ENCODE data around the gene PIGT. TPM values are rescaled to one million over a fixed set of nuclear protein-coding genes. Genes with fewer than 3 reads are reported as not detected.

PIGT gene
- total and polyA plus RNA-seq, 2 experiments from 2014 or later: 48.4 to 63.1 TPM

- no peak for ATAC-seq
- H3K4me2 ChIP-seq: peak within 1 kb of the TSS; percentile 97
- peaks cover 28% of the 10 kb centered on the region for H3K27me3 Mint-ChIP-seq (ENCODE audit: insufficient read depth, low read depth, poor library complexity)
- no peaks in the 10 kb centered on the region; the same call in 1 of the 2 replicates for H4K20me1 ChIP-seq (replicated peaks; ENCODE audit: insufficient read depth)
- H3K9me2 ChIP-seq (ENCODE audit: insufficient read depth): no peaks in the 10 kb centered on the region
- H3K9me3 Mint-ChIP-seq: no peaks in the 10 kb centered on the region
- peaks cover 21% of the 10 kb centered on the region for H3K36me3 Mint-ChIP-seq (ENCODE audit: low read depth)
- peak within 1 kb of the TSS; percentile 86 for H3K4me3 Mint-ChIP-seq
- H3K27ac Mint-ChIP-seq: no peak within 1 kb of the TSS
- H3K27ac ChIP-seq (ENCODE audit: low read depth): no peak within 1 kb of the TSS
- H3K4me1 ChIP-seq (ENCODE audit: insufficient read depth): peaks cover 11% of the 10 kb centered on the region; the same call in 1 of the 2 replicates
- no peak for DNase-seq (ENCODE audit: low spot score)
- peaks cover 8% of the 10 kb centered on the region for H3K36me3 ChIP-seq (ENCODE audit: insufficient read depth)
- peaks cover 36% of the 10 kb centered on the region for H3K27me3 ChIP-seq (ENCODE audit: insufficient read depth)
- H3K79me2 ChIP-seq (replicated peaks; ENCODE audit: insufficient read depth): peaks cover 9% of the 10 kb centered on the region
- H3F3A ChIP-seq (replicated peaks; ENCODE audit: low read depth): peaks cover 11% of the 10 kb centered on the region; the same call in 1 of the 2 replicates
- TF ChIP-seq REST (IDR thresholded peaks at IDR 0.05; ENCODE audit: unreplicated experiment): no peak
- no peak for TF ChIP-seq POLR2AphosphoS5 (IDR thresholded peaks at IDR 0.05; ENCODE audit: low read depth)
- no peak for TF ChIP-seq EZH2 (IDR thresholded peaks at IDR 0.05; ENCODE audit: low read depth, unreplicated experiment)
- no peak for TF ChIP-seq CREB1 (CRISPR knock-in tag; IDR thresholded peaks at IDR 0.05; ENCODE audit: low read depth)
- no peak for TF ChIP-seq ZNF114 (CRISPR knock-in tag; IDR thresholded peaks at IDR 0.05)
- TF ChIP-seq ZNF331 (CRISPR knock-in tag; IDR thresholded peaks at IDR 0.05; ENCODE audit: low read depth): no peak
- no peak for TF ChIP-seq ZNF462 (CRISPR knock-in tag; IDR thresholded peaks at IDR 0.05)
- TF ChIP-seq JUNB (IDR thresholded peaks at IDR 0.05; ENCODE audit: unreplicated experiment): no peak
- TF ChIP-seq EZH2phosphoT487 (IDR thresholded peaks at IDR 0.05; ENCODE audit: unreplicated experiment): no peak
- no peak for TF ChIP-seq CTCF (conservative IDR thresholded peaks at IDR 0.05; ENCODE audit: low read depth in 2 of 2)
- no peak for TF ChIP-seq NANOG (IDR thresholded peaks at IDR 0.05; ENCODE audit: borderline replicate concordance)
- TF ChIP-seq STAT1 (IDR thresholded peaks at IDR 0.05; ENCODE audit: unreplicated experiment): no peak
- TF ChIP-seq ETS1 (IDR thresholded peaks at IDR 0.05): no peak
- peak within 1 kb of the TSS; percentile 95 for H3K4me3 ChIP-seq
- H3K4me1 Mint-ChIP-seq: peaks cover 10% of the 10 kb centered on the region
- peak within 1 kb of the TSS; percentile 90 for H2AFZ ChIP-seq
Measured at GRCh38 chr20:45407783-45408645, 7.9 kb upstream of the PIGT start, which contains the start of gene DBNDD2. Gene DBNDD2, plus strand, starts transcription at chr20:45408289. Its CDS starts 179 bp downstream, at chr20:45408468.

All from GM23338 (cell line).